Measurements from ENCODE around the gene F8.

DNA sequence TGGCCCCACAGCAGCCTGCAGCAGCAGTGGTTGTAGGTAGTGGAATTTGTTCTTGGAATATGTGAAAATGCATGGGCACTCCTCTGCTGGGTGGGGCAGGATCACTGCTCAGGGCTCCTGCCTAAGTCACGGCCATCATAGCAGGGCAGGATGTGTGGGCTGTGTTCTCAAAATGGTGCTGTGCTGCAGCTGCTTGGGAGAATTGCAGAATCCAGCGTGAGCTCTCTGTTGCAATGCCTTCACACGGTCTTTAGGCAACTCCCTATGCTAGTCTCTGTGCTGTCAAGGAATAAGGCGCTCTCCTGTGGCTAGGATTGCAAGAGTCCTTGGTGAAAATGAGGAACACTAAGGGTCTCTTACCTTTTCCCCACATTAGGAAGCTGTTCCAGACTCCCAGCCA lies 42.9 kb downstream of the F8 start:
- no peak for TF ChIP-seq POLR2AphosphoS5 (IDR thresholded peaks at IDR 0.05)
- TF ChIP-seq, protein P1, sequence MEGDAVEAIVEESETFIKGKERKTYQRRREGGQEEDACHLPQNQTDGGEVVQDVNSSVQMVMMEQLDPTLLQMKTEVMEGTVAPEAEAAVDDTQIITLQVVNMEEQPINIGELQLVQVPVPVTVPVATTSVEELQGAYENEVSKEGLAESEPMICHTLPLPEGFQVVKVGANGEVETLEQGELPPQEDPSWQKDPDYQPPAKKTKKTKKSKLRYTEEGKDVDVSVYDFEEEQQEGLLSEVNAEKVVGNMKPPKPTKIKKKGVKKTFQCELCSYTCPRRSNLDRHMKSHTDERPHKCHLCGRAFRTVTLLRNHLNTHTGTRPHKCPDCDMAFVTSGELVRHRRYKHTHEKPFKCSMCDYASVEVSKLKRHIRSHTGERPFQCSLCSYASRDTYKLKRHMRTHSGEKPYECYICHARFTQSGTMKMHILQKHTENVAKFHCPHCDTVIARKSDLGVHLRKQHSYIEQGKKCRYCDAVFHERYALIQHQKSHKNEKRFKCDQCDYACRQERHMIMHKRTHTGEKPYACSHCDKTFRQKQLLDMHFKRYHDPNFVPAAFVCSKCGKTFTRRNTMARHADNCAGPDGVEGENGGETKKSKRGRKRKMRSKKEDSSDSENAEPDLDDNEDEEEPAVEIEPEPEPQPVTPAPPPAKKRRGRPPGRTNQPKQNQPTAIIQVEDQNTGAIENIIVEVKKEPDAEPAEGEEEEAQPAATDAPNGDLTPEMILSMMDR (IDR thresholded peaks at IDR 0.05): no peak
